DOHH2 (cell line): Measurements from ENCODE around the gene KDM4F.

ENCODE experiments used
- EZH2phosphoT487 ChIP-seq: fragments of 200-600 bp; sonication (generic); IDR thresholded peaks from 2 replicates; pipeline ENCODE4 v1.6.1; 2017; ENCODE audit warnings: borderline replicate concordance, mild to moderate bottlenecking, antibody characterized with exemption, low read length, moderate library complexity, mixed read lengths
- TF ChIP-seq, protein P1 (sequence below): fragments of 200-600 bp; sonication (generic); IDR thresholded peaks from one replicate; pipeline ENCODE4 v1.5.1; 2014; ENCODE audit warnings: antibody characterized with exemption, mild to moderate bottlenecking, low read depth, low read length; ENCODE audit not compliant: poor library complexity, severe bottlenecking

DNA sequence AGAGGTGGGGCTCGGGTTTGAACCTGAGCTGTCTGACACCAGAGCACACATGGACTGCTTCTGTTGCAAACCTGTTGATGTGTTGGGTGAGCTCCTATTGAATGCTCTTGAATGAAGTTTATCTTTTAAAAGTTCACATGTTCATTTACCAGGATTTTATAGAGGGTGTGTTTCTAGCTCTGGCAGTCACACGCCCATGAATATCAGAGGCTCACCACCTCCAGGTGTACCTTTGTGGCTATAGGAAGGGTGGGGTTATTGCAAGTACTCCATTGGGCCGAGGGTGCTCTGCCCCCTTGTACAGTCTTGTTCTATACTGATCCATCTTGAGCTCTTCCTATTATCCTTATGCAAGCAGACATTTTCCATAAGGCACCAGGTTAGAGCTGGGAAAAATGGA lies 49.6 kb downstream of the KDM4F start:
- TF ChIP-seq, protein P1, sequence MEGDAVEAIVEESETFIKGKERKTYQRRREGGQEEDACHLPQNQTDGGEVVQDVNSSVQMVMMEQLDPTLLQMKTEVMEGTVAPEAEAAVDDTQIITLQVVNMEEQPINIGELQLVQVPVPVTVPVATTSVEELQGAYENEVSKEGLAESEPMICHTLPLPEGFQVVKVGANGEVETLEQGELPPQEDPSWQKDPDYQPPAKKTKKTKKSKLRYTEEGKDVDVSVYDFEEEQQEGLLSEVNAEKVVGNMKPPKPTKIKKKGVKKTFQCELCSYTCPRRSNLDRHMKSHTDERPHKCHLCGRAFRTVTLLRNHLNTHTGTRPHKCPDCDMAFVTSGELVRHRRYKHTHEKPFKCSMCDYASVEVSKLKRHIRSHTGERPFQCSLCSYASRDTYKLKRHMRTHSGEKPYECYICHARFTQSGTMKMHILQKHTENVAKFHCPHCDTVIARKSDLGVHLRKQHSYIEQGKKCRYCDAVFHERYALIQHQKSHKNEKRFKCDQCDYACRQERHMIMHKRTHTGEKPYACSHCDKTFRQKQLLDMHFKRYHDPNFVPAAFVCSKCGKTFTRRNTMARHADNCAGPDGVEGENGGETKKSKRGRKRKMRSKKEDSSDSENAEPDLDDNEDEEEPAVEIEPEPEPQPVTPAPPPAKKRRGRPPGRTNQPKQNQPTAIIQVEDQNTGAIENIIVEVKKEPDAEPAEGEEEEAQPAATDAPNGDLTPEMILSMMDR, result no peak
- TF ChIP-seq EZH2phosphoT487, result no peak
